DMS79 treated with DMSO at 0.1 percent for 48 hours (cell line): Measurements from ENCODE around the gene GSK3A.

Experiments used
- DNase-seq: peaks from one replicate; lab custom pipeline; 2025; lab: John Stamatoyannopoulos, UW

The GSK3A gene

DNA sequence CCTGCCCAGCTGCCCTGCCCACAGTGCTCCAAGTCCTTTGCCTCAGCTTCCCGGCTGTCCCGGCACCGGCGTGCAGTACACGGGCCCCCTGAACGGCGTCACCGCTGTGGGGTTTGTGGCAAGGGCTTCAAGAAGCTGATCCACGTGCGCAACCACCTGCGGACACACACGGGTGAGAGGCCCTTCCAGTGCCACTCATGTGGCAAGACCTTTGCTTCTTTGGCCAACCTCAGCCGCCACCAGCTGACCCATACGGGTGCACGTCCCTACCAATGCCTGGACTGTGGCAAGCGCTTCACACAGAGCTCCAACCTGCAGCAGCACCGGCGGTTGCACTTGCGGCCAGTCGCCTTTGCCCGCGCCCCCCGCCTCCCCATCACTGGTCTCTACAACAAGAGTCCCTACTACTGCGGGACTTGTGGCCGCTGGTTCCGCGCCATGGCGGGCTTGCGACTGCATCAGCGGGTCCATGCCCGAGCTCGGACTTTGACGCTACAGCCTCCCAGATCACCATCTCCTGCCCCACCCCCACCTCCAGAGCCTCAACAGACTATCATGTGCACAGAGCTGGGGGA is 16.6 kb downstream of the GSK3A start:
- no peak for DNase-seq

GRCh38 chr19:42224940-42225717 is 17.3 kb downstream of the GSK3A start:
- no peak for DNase-seq

GRCh38 chr19:42220751-42221097 is 21.7 kb downstream of the GSK3A start:
- DNase-seq: no peak

DNA sequence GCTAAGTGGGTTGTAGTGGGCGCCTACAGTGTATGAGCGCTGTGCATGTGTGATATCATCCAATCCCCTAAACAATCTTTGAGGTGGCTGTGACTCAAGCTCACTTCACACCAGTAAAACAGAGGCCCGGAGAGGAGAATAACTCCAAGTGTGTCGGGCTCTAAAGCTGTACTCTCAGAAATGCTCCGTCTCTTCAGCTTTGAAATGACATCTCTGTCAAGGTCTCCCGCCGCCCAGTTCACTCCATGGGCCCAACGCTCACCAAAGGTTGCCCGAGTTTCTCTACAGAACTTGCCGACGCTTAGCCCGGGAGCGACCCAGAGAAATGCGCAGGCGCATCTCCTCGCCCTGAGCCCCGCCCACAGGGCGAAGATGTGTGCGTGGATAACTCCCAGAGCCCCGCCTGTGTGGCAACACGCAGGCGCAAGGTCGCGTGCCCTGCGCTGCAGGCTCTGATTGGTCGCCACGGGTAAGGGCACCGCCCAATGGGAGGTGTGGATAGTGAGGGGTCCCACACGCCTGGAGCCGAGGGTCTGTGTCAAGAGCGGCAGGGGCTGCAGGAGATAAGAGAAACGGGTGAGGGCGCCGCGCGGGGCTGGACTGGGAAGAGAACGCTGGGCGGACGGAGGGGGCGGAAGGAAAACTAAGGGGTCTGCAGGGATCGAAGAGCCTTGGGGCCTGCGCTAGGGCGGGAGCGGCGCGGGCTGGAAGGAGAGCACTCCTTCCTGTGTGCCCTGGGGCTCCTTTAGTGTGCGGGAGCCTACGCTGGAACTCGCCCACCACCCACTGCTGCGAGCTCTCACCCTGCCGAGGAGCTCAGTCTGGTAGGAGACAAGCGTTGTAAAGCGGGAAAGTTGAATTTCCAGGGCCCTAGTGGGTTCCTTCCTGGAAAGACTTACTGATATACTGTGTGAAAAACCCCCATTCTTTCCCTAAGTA is 22.3 kb downstream of the GSK3A start, which contains the start of gene ZNF526:
Gene ZNF526, plus strand, starts transcription at position 501 of the 939 bp plus-strand sequence. CDS start 4,092 bp downstream, outside the sequence.
- peak; percentile 97 for DNase-seq

DNA sequence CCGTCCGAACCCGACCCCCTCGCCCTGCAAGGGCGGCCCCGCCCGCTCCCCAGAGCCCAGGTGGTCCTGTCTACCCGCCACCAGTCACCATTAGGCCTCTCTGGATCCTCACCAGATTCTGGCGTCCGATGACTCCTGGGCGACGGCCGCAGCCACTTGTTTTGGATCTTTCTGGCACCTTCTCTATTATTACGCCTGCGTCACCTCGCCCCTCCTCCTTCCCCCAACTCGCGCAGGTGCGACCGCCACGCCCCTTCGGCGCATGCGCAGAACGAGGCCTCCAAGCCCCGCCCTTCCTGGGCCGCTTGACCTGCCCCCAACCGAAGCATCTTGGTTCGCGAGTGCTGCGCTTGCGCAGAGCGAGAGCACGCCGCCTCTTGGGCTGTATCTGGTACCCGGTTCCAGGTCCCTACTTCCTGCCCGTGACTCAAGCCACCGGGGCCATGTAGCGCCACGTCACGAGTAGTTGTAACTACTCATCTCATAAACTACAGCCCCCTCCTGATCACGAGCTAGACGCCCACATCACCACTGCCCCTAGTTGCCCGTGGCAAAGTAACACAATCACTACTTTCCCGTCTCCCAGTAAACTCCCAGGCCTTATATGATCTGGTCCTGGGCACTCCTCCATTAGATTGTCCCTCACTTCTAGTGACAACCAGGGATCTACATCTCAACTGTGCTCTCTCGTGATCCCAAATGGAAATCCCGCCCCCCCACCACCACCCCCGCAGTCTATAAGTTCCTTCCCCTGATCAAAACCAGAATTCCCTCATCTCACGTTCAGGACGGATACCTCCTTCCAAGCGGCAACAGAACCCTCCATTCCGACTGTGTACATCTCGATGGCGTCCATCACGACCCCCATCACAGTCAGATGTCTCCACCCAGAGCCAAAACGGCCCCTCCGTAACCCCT is 24.6 kb downstream of the GSK3A start, which contains the start of gene DEDD2:
Gene DEDD2, minus strand, starts transcription at position 158 of the 918 bp plus-strand sequence. CDS start 670 bp downstream, outside the sequence.
- DNase-seq: peak; percentile 95

GRCh38 chr19:42216653-42217519 is 25.5 kb downstream of the GSK3A start:
- DNase-seq: peak; percentile 51

DNA sequence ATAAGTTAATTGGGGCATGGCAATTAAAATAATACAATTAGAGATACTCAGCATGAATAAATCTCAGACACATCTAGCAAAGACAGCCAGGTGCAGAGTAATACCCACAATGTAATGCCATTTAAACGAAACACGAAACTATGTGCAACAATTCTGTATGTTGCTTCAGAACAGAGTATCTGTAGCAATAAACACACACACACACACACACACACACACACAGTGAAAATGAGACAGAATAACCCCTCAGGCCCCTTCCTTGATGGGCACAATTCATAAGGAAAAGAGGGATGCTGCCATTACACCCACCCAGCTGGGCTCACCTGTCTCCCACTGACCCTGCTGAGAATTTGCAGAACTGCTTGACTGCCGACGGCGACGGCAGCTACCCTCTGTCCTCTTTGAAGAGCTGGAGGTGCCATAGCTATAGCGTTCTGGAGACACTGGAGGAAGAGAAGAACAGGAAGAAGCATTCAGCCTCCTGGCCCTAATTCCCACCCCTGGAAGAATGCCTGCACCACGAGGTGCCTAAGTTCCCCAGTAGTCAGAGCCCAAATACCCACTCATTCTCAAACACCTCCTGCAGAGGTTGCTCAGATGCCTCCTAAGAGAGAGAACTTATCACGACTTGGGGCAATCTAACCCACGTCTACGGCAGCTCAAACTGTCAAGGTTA is 27.5 kb downstream of the GSK3A start:
- DNase-seq: no peak

DNA sequence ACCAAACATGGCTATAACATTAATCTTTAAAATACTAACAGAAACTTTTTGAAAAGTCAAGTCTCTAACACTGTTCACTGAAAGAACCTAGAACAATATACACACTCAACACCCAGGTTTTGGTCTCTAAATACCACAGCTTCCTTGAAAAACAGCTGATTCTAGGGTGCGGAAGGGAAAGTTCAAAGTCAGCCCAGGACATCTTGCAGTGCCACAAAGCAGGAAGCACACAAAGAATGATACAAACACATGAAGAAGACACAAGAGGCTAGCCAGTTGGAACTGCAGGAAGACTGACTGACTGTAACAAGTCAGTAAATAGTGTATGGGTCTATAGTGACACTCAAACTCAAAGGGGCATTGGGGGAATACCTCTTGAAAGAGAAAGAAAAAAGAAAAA is 29.5 kb downstream of the GSK3A start:
- no peak for DNase-seq

GRCh38 chr19:42208612-42209011 is 33.8 kb downstream of the GSK3A start:
- DNase-seq: no peak

DNA sequence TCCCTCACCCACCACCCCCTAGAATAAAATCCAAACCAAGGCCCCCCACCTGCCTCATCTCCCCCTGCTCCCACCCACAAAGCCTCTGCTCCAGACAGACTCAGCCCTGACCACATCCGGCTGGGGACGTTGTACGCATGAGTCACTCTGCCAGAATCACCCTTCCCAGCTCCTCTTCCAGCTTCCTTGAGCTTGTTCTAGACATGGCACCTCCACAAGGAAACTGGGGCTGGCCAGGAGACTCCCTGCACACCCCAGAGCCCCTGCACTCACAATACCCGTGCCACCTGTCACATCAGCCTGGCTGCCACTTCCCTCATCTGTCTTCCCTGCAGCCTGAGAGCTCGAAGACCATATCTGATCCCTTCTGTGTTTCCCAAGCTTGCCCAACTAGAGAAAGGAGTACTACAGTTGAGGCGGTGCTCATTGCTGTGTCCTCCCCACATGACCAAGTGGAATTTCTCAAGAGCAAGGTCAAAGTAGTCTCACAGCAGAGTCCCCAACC is 34.6 kb downstream of the GSK3A start:
- DNase-seq: no peak

DNA sequence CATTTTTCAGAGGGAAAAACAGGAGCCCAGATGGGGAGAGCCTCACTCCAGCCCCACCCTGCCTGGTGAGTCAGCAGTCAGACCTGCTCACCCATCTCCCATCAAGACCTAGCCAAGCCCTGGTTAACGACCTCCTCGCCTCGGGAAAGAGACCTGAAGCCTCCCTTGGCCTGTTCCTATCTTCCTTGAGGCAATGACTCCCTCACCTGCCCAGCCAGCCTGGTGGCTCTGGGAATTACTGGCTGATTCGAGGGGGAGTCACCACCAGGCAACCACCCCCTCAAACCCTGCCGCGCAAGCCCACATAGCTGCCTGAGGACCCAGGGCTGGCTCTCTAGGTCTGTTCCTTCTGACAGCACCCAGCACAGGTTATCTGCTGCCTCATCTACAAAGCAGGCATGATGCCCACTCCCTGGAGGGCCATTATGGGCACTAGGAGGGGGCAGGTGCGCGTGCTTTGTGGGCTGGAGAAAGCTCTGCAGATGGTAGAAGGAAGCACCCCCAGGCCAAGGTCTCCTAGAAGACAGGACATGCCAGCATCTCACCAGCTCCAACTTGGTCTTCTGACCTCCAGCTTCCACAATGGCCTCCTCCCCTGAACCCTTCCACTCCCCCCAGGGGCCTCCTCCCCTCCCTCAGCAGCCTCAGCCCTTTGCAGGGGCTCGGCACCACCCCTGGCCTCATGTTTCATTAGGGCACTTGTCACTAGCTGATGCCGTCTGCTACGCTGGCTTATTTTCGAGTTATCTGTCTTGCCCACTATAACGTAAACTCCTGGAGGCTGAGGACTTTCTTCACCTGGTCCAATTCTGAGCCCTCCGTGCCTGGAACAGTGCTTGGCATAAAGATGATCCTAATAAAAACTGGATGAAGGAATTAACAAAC is 35.3 kb downstream of the GSK3A start:
- DNase-seq: no peak

DNA sequence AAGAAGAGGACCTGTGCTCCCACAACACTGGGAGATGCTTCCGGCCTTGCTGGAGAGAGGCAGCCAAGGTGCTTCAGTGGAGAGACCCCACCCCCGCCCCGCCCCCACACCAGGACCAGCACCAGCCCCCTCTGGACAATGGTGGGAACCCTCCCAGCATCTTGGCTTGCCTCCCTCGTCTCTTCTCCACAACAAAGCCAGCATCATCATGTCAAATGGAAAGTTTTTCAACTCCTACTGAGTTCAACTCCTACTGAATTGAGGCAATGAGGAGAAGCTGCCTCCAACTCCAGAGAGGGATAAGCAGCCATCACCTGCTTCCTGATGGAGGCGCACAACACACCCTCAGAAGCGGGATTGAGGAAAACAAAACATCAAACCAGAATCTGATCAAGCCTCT is 37.7 kb downstream of the GSK3A start:
- no peak for DNase-seq

GRCh38 chr19:42203700-42204099 is 38.7 kb downstream of the GSK3A start:
- no peak for DNase-seq

GRCh38 chr19:42202290-42202880 is 40.0 kb downstream of the GSK3A start:
- DNase-seq: no peak

GRCh38 chr19:42201489-42202289 is 40.7 kb downstream of the GSK3A start:
- no peak for DNase-seq

DNA sequence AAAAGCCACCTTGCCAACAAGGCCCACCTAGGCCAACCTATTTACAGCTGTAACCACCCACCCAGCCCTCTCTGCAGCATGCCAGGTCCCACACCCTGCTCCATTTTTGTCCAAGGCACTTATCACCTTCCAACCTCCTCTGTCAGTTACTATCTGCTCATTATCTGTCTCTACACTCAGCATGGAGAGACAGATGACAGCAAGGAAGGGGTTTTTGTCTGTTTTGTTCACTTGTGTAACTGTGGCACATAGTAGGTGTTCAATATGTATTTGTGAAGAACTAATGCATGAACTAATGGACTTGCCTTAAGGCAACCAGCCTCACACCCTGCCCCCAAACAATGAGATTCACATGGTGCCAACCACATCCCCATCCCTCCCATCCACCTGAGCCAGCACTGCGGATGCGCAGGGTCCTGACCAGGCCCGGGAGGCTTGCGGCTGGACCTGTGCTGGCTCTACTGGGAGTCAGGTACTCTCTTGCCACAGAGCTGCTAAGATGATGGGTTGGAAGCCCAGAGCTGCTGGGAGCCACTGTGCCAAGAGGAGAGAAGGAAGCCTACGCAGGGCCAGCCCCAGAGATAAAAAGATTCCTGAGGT is 42.2 kb downstream of the GSK3A start:
- no peak for DNase-seq
